IgD-negative memory B cell (primary cell): Measurements from ENCODE around the gene ACOX3. TPM values are rescaled to one million over a fixed set of nuclear protein-coding genes. Genes with fewer than 3 reads are reported as not detected.

ENCODE experiments used
- H3K27ac Mint-ChIP-seq, 3 donors: one replicate each; pipeline ENCODE4 v1.8.0; 2020 to 2022; ENCODE audit warnings: mild to moderate bottlenecking in 3 of 3, mixed read lengths in 3 of 3, moderate library complexity in 1 of 3
- H3K27me3 Mint-ChIP-seq: one replicate; pipeline ENCODE4 v1.8.0; 2021; ENCODE audit warnings: mixed read lengths
- H3K36me3 Mint-ChIP-seq: one replicate; pipeline ENCODE4 v1.8.0; 2020; ENCODE audit warnings: mild to moderate bottlenecking, mixed read lengths
- H3K4me1 Mint-ChIP-seq, 3 donors: one replicate each; pipeline ENCODE4 v1.8.0; 2020 to 2022; ENCODE audit warnings: mixed read lengths in 3 of 3, mild to moderate bottlenecking in 1 of 3
- H3K4me3 Mint-ChIP-seq, 4 donors: one replicate each; pipeline ENCODE4 v1.8.0; 2020 to 2022; ENCODE audit warnings: mild to moderate bottlenecking in 4 of 4, mixed read lengths in 4 of 4, moderate library complexity in 3 of 4
- H3K9me3 Mint-ChIP-seq, 3 donors: one replicate each; pipeline ENCODE4 v1.8.0; 2020 to 2021; ENCODE audit warnings: mixed read lengths in 3 of 3, mild to moderate bottlenecking in 1 of 3
- polyA plus RNA-seq: library from polyadenylated mRNA; unstranded; fragments of 300-500 nt; fragmentation: Illumina TruSeq; gene quantifications from one replicate; pipeline ENCODE4 v1.2.3, GENCODE V29; 2021

The ACOX3 gene
- polyA plus RNA-seq, 1 donor from 2014 or later: 13.1 TPM

DNA sequence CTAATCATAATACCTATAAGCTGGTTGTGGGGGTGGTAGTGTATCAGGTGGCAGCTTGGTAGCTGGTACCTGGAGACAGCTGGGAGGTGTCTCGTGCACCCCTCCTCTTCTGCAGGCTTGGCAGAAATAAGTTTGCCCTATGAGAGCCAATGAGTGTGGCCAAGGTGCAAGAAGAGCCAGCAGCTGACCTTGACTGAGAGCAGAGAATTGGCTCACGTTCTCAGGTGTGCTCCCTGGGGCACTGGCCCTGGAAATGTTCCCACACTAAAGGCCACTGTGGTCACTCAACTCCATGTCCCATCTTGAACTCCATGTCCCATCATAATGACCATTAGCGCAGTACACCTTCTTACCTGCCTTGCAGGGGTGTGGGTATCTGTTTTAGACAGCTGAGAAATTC is 13.4 kb upstream of the ACOX3 start:
- H3K4me1 Mint-ChIP-seq: peaks cover 0 to 5% (median 0%) of the 10 kb centered on the region in 3 donors
- no peaks in the 10 kb centered on the region for H3K27me3 Mint-ChIP-seq
- peaks cover 9% of the 10 kb centered on the region for H3K36me3 Mint-ChIP-seq
- no peak overlapping the region for H3K27ac Mint-ChIP-seq
- H3K4me3 Mint-ChIP-seq: no peak overlapping the region
- H3K9me3 Mint-ChIP-seq: no peaks in the 10 kb centered on the region

DNA sequence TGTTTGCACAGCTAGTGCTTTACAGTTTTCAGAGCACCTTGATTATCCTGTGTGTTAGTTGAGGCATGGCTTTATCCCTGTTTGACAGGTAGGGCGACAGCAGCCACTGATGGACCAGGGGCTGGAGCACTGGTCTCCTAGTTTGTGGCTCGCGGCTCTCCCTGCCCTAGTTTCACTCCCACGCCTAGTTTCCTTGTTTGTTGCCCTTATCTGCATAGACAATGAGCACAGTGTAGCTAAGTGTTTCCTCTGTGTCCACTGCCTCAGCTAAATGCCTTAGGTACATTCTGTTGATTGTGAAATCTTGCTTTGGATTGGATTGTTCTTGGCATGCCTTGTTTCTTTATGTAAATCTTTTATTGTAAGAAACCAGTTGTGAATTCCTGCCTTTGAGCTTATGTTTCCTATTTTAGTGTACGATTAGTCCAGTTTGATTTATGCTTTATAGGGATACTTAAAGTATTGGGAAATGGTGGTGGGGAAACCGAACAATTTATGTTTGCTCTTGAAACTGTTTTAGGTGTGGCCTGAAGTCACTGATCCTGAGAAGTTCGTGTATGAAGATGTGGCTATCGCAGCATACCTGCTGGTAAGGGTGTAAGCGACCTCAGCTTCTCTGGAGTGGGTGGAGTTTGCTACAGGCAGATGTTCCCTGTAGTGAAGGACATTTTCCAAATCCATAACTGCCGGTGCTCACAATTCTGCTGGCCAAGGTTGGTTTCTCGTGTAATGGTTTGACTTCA is 11.1 kb upstream of the ACOX3 start:
- H3K4me3 Mint-ChIP-seq: no peak overlapping the region
- no peak overlapping the region for H3K27ac Mint-ChIP-seq
- no peaks in the 10 kb centered on the region for H3K9me3 Mint-ChIP-seq
- no peaks in the 10 kb centered on the region for H3K27me3 Mint-ChIP-seq
- H3K36me3 Mint-ChIP-seq: peaks cover 6% of the 10 kb centered on the region
- peaks cover 0 to 4% (median 0%) of the 10 kb centered on the region in 3 donors for H3K4me1 Mint-ChIP-seq

DNA sequence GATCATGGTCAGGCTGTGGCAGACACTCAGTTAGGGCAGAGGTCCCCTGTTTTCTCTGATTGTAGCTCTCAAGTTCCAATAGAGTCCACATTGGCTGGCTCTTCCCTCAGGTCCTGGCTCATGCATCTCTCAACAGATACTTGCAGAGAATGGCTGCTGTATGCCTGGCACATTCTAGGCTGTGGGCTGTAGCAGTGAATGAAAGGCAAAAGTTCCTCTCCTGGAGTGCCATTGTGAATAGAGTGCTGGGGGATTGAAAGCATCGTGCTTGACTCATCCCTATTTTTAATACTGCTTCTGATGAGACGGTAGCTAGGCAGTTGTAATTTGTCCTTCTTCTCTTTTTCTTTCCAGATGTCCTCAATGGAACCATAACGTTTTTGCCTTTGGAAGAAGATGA is 5.6 kb upstream of the ACOX3 start:
- no peak overlapping the region for H3K27ac Mint-ChIP-seq
- H3K4me1 Mint-ChIP-seq: peaks cover 19 to 29% (median 25%) of the 10 kb centered on the region in 3 donors
- peaks cover 4% of the 10 kb centered on the region for H3K27me3 Mint-ChIP-seq
- peaks cover 2% of the 10 kb centered on the region for H3K36me3 Mint-ChIP-seq
- peak overlapping the region in 1 of 4 donors; percentile 48 for H3K4me3 Mint-ChIP-seq
- no peaks in the 10 kb centered on the region for H3K9me3 Mint-ChIP-seq

DNA sequence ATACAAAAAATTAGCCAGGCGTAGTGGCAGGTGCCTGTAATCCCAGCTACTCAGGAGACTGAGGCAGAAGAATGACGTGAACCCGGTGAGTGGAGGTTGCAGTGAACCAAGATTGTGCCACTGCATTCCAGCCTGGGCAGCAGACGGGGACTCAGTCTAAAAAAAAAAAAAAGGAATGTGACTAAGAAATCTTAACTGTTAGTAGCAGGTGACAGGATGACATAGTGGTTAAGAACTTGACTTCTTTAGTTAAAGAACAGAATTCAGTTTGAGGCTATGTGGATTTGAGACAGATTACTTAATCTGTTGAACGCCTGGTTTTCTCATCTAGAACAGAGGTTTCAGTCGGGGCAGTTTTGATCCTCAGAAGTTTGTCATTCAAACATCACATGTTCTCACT is 3.3 kb upstream of the ACOX3 start:
- H3K27me3 Mint-ChIP-seq: peaks cover 4% of the 10 kb centered on the region
- peaks cover 25 to 41% (median 41%) of the 10 kb centered on the region in 3 donors for H3K4me1 Mint-ChIP-seq
- H3K27ac Mint-ChIP-seq: peak overlapping the region in 2 of 3 donors; percentile 39 to 75
- peak overlapping the region in 1 of 4 donors; percentile 99 for H3K4me3 Mint-ChIP-seq
- H3K9me3 Mint-ChIP-seq: peaks cover 0 to 7% (median 0%) of the 10 kb centered on the region in 3 donors
- H3K36me3 Mint-ChIP-seq: no peaks in the 10 kb centered on the region

DNA sequence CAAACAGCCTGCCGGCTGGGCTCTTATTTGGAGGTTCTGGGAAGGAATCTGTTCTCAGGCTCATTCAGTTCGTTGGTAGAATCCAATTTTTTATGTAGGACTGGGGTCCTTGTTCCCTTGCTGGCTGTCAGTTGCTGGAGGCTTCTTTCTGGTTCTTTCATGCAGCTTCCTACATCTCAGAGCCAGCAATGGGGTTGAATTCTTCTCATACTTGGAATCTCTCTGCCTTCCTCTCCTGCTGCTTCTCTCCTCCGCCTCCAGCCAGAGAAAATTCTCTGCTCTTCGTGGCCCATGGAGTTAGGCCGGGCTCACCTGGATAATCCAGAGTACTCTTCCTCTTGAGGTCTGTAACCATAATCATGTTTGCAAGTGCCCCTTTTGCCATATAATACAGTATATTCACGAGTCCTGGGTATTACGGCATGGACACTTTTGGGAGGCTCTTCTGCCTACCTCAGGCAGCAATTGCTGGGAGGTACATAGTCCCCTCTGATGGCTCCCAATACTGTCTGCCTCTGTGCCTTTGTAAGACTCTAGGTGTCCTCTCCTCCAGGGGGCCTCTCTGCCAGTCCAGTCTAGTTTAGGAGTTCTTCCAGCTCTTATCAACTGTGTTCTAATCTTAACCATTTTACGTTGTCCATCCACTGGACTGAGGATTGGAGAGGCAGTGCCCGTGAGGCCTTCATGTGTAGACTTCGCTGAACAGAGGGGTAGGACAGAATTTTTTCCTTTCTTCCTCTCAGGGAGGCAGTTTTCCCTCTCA is 2.3 kb upstream of the ACOX3 start:
- peaks cover 0 to 7% (median 0%) of the 10 kb centered on the region in 3 donors for H3K9me3 Mint-ChIP-seq
- H3K27ac Mint-ChIP-seq: peak overlapping the region in 1 of 3 donors; percentile 75
- H3K4me1 Mint-ChIP-seq: peaks cover 28 to 43% (median 41%) of the 10 kb centered on the region in 3 donors
- peak overlapping the region; percentile 60 to 99 (median 76) for H3K4me3 Mint-ChIP-seq
- no peaks in the 10 kb centered on the region for H3K36me3 Mint-ChIP-seq
- H3K27me3 Mint-ChIP-seq: peaks cover 4% of the 10 kb centered on the region

DNA sequence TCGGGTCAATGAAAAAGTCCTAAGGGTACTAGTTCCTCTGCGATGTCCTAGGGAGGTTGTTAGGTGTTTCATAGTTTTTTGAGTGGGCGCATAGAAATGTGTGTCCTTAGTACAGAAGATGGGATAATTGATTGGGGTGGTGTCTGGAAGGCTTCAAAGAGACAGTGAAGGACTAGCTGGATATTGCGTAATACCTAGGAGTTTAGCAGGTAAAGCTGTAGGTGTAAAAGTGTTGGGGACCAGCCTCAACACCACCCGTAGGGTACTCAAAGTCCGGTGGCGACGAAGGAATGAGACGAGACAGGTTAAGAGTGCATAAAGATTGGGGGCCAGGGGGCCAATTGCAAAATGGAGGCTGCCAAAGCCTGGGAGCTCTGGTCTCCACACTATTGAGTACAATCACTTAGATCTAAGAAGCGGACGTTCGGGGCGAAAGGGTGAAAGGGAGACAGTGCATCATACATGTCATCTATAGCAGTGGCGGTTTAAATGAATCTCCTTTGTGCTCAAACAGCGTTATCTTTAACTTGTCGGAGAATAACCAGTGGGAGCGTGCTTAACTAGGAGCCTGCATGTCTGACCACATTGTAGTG is 1.1 kb upstream of the ACOX3 start:
- Mint-ChIP-seq H3K9me3 (peaks cover 0 to 7% (median 0%) of the 10 kb centered on the region in 3 donors), H3K4me3 (peak overlapping the region; percentile 85 to 99 (median 90)), H3K27me3 (peaks cover 4% of the 10 kb centered on the region), H3K4me1 (peaks cover 34 to 48% (median 41%) of the 10 kb centered on the region in 3 donors), H3K27ac (peak overlapping the region; percentile 62 to 87 (median 82)), H3K36me3 (peaks cover 3% of the 10 kb centered on the region)

DNA sequence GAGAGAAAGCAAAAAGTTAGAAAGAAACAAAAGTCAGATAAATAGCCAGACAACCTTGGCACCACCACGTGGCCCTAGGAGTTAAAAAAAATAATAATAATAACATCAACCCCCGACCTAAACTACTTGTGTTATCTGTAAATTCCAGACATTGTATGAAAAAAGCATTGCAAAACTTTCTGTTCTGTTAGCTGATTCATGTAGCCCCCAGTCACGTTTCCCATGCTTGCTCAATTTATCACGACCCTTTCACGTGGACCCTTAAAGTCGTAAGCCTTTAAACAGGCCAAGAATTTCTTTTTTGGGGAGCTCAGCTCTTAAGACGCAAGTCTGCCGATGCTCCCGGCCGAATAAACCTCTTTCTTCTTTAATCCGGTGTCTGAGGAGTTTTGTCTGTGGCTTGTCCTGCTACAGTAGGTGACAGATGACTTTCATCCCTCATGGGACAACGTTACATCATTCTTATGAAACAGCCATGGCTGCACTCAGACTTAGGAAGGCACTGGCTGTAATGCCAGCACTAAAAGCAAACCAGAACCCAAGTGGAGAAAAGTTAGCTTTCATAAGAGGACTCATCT is 520 bp downstream of the ACOX3 start:
- Mint-ChIP-seq H3K4me1 (peaks cover 46 to 51% (median 47%) of the 10 kb centered on the region in 3 donors), H3K4me3 (peak overlapping the region; percentile 99 to 100 (median 100)), H3K27ac (peak overlapping the region; percentile 98 to 100 (median 100)), H3K27me3 (peaks cover 4% of the 10 kb centered on the region), H3K9me3 (peaks cover 0 to 7% (median 0%) of the 10 kb centered on the region in 3 donors), H3K36me3 (peaks cover 3% of the 10 kb centered on the region)

DNA sequence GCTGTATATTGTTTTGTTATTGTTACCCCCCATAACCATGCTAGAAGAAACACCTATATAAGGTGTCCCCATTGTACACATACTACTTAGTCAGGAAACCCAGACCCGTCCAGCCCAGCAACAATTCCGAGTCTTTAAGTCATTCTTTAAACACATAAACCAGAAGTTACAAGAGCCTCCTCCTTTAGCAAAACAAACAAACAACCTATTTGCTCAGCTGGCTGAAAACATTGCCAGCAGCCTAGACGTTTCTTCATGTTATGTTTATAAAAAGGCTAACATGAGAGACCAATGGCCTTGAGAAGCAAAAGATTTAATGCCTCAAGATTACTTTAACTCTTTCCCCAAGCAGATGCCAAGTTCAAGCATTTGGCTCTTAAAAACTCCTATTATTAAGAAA is 1.4 kb downstream of the ACOX3 start:
- H3K4me3 Mint-ChIP-seq: peak overlapping the region in 2 of 4 donors; percentile 14 to 89

DNA sequence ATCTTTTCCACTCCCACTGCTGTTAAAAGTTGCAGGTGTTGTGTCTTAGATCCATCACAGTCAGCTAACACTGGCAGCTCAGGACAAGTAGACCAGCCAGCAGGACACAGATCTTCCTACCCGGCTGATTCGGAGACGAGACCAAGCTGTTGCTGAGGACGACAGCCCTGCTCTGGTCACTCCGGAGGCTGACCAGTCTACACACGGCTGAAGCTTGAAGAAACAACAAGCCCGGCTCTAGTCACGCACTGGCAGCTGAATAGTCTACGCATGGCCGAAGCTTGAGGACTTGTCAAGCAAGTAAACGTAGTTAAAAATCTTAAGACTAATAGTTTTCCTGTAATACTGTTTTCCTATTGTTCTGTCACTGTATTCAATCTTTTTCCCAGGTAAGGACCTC is 1.8 kb downstream of the ACOX3 start:
- peaks cover 0 to 7% (median 0%) of the 10 kb centered on the region in 3 donors for H3K9me3 Mint-ChIP-seq

More for the DNA sequence above, 1.4 kb downstream of the ACOX3 start:
- Mint-ChIP-seq H3K27me3 (peaks cover 4% of the 10 kb centered on the region), H3K4me1 (peaks cover 46 to 59% (median 49%) of the 10 kb centered on the region in 3 donors), H3K27ac (peak overlapping the region in 1 of 3 donors; percentile 98), H3K36me3 (peaks cover 3% of the 10 kb centered on the region), H3K9me3 (peaks cover 0 to 7% (median 0%) of the 10 kb centered on the region in 3 donors)

DNA sequence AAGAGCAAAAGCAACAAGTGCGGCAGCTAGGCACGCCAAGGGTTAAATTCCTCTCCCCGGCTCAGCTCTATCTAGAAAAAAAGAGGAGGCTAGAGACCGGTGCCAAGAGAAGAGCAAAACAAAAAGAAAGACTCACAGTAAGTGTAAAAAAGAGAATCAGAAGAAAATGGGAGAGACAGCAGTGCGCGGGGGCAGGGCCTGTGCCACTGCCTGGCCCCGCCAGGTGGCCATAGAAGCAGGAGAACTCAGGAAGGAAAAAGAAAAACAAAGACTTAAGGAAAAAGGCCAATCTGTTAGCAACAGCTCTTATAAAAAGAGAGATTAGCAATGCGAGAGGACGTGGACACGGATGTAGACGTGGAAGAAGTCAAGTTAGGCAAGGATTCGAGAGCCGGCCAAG is 3.2 kb downstream of the ACOX3 start:
- H3K9me3 Mint-ChIP-seq: peaks cover 0 to 7% (median 0%) of the 10 kb centered on the region in 3 donors
- peaks cover 41 to 53% (median 45%) of the 10 kb centered on the region in 3 donors for H3K4me1 Mint-ChIP-seq
- peaks cover 4% of the 10 kb centered on the region for H3K27me3 Mint-ChIP-seq
- H3K4me3 Mint-ChIP-seq: peak overlapping the region in 2 of 4 donors; percentile 41 to 74
- peak overlapping the region in 2 of 3 donors; percentile 57 to 67 for H3K27ac Mint-ChIP-seq
- peaks cover 3% of the 10 kb centered on the region for H3K36me3 Mint-ChIP-seq

More for the DNA sequence above, 1.8 kb downstream of the ACOX3 start:
- peaks cover 4% of the 10 kb centered on the region for H3K27me3 Mint-ChIP-seq
- peak overlapping the region in 1 of 3 donors; percentile 98 for H3K27ac Mint-ChIP-seq
- peak overlapping the region in 2 of 4 donors; percentile 14 to 89 for H3K4me3 Mint-ChIP-seq
- peaks cover 3% of the 10 kb centered on the region for H3K36me3 Mint-ChIP-seq
- peaks cover 46 to 59% (median 49%) of the 10 kb centered on the region in 3 donors for H3K4me1 Mint-ChIP-seq

DNA sequence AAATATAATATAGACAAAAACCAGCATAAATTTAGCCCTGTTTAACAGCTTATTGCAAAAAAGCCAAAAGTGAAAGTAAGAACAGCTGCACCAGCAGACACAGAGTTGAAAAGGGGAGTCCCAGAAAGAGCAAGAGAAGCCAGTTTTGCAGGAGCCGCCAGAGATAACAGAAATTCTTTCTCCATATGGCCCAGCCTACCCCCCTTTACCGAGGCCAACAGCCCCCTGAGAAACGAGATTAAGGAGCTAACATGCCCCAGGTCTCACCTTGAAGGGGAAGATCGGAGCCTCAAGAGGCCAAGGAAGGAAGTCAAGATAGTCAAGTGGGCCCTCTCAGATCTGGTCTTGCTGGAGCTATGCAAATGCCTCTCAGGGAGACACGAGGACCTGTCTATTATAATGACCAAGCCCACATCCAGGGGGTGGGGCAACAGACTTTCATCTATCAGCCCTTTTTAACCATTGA is 4.8 kb downstream of the ACOX3 start:
- H3K4me1 Mint-ChIP-seq: peaks cover 32 to 43% (median 39%) of the 10 kb centered on the region in 3 donors

DNA sequence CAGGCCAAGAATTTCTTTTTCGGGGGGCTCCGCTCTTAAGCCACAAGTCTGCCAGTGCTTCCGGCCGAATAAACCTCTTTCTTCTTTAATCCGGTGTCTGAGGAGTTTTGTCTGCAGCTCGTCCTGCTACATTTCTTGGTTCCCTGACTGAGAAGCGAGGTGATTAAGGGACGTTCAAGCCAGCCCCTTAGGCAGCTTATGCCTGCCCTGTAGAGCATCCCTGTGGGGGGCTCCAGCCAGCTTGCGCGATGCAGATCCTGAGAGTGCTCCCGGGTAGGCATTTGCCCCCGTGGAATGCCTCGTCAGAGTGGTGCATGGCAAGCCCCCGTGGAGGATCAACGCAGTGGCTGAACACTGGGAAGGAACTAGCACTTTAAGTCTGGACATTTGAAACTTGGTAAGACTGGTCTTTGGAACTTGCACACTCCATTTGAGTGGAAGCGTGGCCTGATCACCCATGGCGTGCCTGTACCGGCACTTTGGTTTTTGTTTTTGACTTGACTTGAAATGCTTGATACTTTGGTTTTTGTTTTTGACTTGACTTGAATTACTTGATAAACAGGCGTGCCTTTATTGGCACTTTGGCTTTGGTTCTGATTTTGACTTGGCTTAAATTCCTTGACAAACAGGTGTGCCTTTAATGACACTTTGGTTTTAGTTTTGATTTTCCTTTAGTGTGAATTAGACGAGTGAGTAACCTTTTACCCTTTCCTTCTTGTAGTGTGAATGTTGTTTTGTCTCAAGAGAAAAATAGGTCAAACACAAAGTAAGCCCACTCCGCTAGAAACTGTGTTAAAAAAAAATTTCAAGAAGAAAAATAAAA is 6.1 kb downstream of the ACOX3 start:
- Mint-ChIP-seq H3K36me3 (peaks cover 6% of the 10 kb centered on the region), H3K9me3 (no peaks in the 10 kb centered on the region), H3K27me3 (no peaks in the 10 kb centered on the region), H3K4me3 (peak overlapping the region; percentile 85 to 96 (median 90)), H3K27ac (peak overlapping the region; percentile 89 to 98 (median 89)), H3K4me1 (peaks cover 21 to 40% (median 34%) of the 10 kb centered on the region in 3 donors)

More for the DNA sequence above, 4.8 kb downstream of the ACOX3 start:
- Mint-ChIP-seq H3K27ac (peak overlapping the region; percentile 89 to 98 (median 89)), H3K4me3 (peak overlapping the region; percentile 85 to 96 (median 90)), H3K36me3 (peaks cover 6% of the 10 kb centered on the region), H3K9me3 (peaks cover 0 to 7% (median 0%) of the 10 kb centered on the region in 3 donors), H3K27me3 (no peaks in the 10 kb centered on the region)

DNA sequence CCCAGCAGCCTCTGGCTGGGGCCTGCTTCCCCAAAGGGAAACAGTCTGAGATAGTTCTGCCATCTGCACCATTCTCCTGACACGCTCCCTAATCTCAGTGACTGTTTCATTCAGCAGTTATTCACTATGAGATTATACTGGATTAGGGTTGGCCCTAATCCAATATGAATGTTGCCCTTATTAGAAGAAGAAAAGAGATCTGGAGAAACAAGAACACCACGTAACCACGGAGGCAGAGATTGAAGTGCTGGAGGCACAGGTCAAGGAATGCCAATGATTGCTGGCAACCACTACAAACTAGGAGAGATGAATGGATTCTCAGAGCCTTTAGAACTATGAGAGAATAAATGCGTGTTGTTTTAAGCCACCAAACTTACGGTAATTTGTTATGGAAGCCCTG is 7.4 kb downstream of the ACOX3 start:
- Mint-ChIP-seq H3K27ac (peak overlapping the region in 1 of 3 donors; percentile 42), H3K36me3 (peaks cover 6% of the 10 kb centered on the region), H3K4me1 (peaks cover 21 to 40% (median 37%) of the 10 kb centered on the region in 3 donors), H3K9me3 (no peaks in the 10 kb centered on the region), H3K4me3 (peak overlapping the region in 1 of 4 donors; percentile 85), H3K27me3 (no peaks in the 10 kb centered on the region)
